ENCODE results near the gene SPINK9. TPM values are rescaled to one million over a fixed set of nuclear protein-coding genes. Genes with fewer than 3 reads are reported as not detected.

SPINK9 gene
- total RNA-seq, 1 donor from 2014 or later, result not detected

DNA sequence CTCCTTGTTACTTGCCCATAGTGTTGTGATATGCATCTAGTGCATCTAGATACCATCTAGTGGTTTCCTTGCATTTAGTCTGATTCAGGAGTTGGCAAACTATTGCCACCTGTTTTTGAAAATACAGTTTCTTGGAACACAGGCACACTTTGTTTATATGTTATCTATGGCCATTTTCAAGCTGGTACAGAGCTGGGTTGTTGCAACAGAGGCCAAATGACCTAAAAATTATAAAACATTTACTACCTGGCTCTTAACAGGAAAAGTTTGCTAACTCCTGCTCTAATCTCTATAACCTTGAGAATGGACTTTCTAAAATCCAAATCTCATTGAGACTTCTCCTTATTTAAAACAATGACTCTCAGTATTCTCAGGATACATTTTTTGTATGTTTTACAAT lies 29.0 kb downstream of the SPINK9 start:
- DNase-seq (ENCODE audit: low spot score), result no peak

- no peak for DNase-seq (ENCODE audit: low spot score)
Observed at GRCh38 chr5:148368299-148368698, 32.9 kb downstream of the SPINK9 start.

DNA sequence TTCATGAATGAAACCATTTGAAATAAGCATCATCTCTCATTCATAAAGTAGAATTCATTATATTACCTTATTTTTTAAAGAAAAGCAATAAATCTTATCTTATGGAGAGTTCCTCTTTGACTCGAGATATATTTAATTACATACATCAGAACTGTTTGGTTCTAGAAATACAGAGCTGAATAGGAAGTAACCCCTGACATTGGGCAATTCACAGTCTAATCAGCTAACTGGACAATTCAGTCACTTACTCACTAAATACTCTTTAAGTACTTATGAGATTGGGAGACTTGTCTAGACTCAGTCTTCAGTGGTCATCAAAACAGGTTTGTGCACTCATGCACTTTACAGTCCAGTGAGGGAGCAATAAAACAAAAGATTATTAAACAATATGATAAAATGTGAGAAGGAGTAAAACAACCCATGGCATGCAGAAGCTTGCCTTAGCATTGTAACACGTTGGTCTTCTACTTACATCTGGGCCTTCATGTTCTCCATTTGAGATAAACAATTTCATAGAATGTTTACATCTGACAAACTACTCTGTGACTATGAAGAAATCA lies 36.9 kb downstream of the SPINK9 start:
- no peak for DNase-seq (ENCODE audit: low spot score)

DNA sequence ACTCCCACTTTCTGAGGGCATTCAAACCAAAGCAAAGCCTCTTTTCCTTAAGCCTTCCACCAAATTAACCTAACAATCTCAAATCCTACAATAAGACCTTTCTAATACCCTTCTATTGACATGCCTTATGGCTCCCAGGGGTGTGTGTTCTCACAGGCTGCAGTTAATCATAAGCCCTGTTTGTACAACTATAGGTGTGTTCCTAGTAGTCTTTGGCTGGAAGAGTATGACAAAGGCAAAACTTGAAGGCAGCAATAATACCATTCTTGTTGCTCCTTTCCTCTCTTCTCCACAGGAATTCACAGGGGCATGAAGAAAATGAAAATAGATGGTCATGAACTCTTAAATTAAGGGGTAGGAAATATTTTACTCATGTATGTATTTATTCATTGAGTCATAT lies 37.5 kb downstream of the SPINK9 start:
- no peak for DNase-seq (ENCODE audit: low spot score)

DNA sequence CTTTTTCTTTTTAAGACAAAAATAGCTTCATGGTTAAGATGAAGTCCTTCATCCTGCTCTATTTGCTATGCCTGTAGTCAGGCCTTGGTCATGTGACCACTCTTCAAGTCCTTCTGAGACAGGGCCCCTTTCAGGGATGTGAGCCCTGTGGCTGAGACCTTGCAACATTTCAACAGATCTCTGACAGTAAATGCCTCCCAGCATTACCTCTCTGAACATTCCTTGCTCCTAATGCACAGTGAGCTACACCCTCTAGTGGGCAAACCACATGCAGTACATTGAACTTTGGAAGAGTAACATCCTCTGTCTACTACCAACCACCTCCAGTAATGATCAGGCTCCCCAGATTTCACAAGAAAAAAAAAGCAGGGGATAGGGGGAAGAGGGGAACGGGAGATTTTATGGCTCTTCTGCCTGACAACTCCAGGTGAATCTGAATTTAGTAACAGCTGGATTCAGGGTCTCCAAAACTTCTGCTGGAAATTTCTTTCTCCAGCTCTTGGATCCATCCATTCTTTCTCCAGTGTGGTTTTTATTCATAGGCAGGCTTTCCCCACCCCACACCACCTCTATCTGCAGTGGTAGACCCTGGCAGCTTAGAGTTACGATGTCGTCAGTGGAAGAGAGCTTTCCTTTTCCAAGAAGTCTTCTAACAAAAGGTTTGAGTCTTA lies 39.5 kb downstream of the SPINK9 start:
- peak; percentile 65 for DNase-seq (ENCODE audit: low spot score)

DNA sequence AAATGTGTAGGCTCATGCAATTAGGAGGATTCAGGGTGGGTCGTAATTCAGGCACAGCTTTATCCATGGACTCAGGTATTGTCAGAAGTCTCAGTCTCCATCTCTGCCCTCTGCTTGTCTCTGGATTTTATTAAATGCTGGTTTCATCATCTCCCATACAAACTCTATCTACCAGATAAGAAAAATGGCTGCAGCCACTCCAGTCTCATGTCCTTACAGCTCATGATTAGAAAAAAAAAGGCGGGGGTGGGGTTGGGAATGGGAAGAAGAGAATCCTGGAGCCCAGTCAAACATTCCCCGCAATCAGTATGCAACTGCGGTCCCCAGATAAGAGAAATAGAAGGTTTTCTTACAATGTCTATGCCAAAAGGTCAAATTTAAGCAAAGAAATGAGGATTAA lies 40.8 kb downstream of the SPINK9 start:
- DNase-seq (ENCODE audit: low spot score), result no peak

DNA sequence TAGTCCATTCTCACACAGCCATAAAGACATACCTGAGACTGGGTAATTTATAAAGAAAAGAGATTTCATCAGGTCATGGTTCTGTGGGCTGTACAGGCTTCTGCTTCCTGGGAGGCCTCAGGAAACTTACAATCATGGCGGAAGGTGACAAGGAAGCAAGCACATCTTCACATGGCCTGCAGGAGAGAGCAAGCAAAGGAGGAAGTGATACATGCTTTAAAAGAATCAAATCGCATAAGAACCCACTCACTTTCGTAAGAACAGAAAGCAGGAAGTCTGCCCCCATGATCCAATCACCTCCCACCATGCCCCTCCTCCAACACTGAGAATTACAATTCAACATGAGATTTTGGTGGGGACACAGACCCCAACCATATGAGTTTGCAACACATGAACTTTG lies 43.3 kb downstream of the SPINK9 start:
- no peak for DNase-seq (ENCODE audit: low spot score)

DNA sequence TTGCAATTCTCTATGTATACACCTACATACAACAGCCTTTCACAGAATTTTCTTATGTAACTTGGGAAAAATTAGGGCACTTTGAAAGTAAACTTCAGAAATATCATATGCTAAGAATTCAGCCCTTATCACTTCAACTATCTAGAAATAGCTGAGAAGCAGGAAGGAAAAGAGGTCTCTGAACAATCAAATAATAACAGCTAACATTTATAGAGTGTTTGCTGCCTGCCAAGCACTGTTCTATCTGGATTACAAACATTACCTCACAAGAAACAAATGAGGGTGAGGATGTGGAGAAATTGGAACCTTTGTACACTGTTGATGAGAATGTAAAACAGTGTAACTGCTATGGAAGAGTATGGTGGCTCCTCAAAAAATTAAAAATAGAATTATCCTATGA lies 44.0 kb downstream of the SPINK9 start:
- DNase-seq (ENCODE audit: low spot score), result no peak

GRCh38 chr5:148381906-148382305 lies 46.5 kb downstream of the SPINK9 start:
- no peak for DNase-seq (ENCODE audit: low spot score)

DNA sequence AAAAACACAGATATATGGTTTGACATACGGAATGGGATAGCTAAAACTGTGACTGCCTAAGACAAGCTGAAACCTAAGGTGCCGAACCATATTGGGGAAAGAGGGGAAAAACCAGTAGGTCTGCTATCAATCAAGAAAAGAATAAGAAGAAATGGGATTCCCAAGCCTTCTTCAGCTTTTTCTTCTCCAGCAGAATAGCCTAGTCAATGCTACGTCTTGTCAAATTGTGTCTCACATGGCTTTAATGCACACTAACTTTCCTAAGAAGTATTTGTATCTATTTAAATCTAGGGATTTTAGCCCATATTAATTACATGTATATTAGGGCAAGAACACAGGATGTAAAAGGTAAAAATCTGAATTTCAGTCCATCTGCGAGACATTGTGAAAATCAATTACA lies 47.6 kb downstream of the SPINK9 start:
- DNase-seq (ENCODE audit: low spot score), result no peak

DNA sequence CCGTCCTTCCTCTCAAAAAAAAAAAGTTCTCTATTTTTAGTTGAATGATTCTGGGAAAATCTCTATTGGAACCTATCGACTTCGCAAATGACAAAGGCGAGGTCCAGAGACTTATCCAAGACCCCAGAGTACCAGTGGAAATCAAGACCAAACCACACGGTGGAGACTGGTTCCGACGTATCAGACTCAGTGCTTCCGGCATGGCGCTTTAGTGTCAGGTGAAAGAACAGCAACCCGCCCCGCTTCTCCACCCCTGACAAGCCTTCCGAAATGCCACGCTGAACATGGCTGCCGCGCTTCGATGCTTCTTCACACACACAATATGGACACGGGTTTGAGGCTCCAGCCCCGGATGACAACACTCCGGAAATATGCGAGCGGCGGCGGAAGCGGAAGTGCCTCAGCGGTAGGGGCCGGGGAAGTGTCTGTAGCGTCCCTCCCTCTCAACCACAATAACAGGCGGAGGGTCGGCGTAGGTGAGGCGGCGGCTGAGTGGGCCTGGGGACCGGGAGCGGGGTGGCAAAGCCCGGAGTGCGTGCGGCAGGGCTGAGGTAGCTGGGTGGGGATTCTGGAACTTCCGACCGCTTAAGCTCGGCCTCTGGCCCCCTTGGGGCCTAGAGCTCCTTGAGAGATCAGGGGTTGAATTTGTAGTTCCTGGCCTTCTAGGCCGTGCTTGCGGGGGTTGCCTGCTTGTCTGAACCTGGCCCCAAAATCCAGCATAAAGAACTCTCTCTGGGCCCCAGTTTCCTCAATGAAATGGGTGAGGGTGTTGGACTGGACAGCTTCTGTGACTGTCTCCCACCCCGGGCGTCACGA lies 48.4 kb downstream of the SPINK9 start, which contains the start of gene FBXO38:
Gene FBXO38, plus strand, starts transcription at position 395 of the 816 bp plus-strand sequence. CDS start 10,819 bp downstream, outside the sequence.
- peak; percentile 99 for DNase-seq (ENCODE audit: low spot score)

GRCh38 chr5:148384380-148384737 lies 49.0 kb downstream of the SPINK9 start:
- no peak for DNase-seq (ENCODE audit: low spot score)

DNA sequence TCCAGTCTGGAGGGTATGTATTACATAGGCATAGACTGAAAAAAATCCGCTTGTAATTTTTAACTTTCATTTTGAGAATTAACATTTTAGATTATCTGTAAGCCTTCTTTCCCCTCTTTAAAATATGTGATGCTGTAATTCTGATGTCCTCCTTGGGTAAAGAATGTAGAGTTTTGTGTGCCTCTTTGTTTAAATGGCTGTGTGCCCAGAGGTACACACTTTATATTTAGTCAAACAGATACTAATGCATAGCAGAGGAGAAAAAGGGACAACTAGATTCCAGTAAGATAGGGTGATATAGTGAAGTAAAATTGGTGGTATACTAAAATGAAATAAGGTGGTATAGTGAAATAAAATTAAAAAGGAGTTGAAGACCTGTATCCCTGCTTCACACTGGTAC lies 49.7 kb downstream of the SPINK9 start:
- no peak for DNase-seq (ENCODE audit: low spot score)

DNA sequence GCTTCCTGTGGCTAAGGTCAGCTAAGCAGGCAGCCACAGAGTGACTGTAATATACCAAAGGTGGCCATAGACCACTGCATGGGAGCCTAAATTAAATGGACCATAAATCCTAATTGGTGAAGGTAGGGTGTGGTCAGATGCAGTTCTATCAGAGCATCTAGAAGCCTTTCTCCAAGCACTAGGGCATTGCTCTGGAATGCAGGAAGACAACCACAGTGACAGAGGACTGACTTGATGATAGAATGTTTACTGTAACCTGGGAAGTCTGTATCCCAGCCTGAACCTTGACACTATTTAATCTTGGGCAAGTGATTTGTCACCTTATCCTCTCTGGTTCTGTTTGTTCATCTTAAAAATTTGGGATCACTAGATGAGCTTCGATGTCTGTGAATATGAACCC lies 50.7 kb downstream of the SPINK9 start:
- DNase-seq (ENCODE audit: low spot score), result no peak

DNA sequence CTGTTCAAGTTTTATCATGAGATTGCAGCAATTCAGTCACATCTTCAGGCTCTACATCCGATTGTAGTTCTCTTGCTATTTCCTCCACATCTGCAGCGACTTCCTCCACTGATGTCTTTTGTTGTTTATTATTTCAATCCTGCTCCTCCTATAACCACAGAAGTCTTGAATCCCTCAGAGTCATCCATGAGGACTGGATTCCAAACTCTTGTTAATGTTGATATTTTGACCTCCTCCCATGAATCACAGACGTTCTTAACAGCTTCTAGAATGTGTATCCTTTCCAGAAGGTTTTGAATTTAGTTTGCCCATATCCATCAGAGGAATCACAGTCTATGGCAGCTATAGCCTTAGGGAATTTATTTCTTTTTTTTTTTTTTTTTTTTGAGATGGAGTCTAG lies 52.0 kb downstream of the SPINK9 start:
- DNase-seq (ENCODE audit: low spot score), result no peak

DNA sequence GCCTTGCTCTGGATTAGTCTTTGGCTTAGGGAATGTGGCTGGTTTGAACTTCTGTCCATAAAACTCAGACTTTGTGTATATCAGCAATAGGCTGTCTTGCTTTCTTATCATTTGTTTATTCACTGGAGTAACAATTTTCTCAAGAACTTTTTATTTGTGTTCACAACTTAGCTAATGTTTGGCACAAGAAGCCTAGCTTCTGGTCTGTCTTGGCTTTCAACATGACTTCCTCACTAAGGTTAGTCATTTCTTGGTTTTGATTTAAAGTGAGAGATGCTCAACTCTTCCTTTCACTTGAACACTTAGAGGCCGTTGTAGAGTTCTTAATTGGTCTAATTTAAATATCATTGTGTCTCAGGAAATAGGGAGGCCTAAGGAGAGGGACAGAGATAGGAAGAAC lies 53.3 kb downstream of the SPINK9 start:
- DNase-seq (ENCODE audit: low spot score), result no peak

Other genes with a start within 250 kb of the SPINK9 start
- not detected for gene SPINK14, start 167.0 kb upstream of the SPINK9 start, total RNA-seq (ENCODE audit: insufficient read depth, low replicate concordance)
- 5.5 TPM for gene SPINK6, start 132.5 kb upstream of the SPINK9 start, total RNA-seq (ENCODE audit: insufficient read depth, low replicate concordance)
- 3.9 TPM for gene MARCOL, start 97.0 kb upstream of the SPINK9 start, total RNA-seq (ENCODE audit: insufficient read depth, low replicate concordance)
- not detected for gene SPINK13, start 66.8 kb upstream of the SPINK9 start, total RNA-seq (ENCODE audit: insufficient read depth, low replicate concordance)
- not detected for gene SPINK7, start 23.1 kb upstream of the SPINK9 start, total RNA-seq (ENCODE audit: insufficient read depth, low replicate concordance)
- gene FBXO38, start 48.4 kb downstream of the SPINK9 start, total RNA-seq (ENCODE audit: insufficient read depth, low replicate concordance), result 79.4 TPM

All from umbilical cord (tissue), 2 donors.